HG03442 (cell line): ENCODE results near the gene CNDP1.
A peak's percentile ranks its signal among the peaks of the same experiment; 100 is the strongest.
"Not testable (repeated sequence)": the region's sequence is repeated elsewhere in the genome, so short reads cannot be mapped to it uniquely, and the experiment has no call there.

ENCODE experiments used
- ATAC-seq: cut with Tn5 transposase; IDR thresholded peaks from one replicate; pipeline ENCODE4 v1.9.1; 2021; ENCODE audit warnings: mild to moderate bottlenecking, moderate library complexity; ENCODE audit not compliant: unreplicated experiment

The CNDP1 gene

DNA sequence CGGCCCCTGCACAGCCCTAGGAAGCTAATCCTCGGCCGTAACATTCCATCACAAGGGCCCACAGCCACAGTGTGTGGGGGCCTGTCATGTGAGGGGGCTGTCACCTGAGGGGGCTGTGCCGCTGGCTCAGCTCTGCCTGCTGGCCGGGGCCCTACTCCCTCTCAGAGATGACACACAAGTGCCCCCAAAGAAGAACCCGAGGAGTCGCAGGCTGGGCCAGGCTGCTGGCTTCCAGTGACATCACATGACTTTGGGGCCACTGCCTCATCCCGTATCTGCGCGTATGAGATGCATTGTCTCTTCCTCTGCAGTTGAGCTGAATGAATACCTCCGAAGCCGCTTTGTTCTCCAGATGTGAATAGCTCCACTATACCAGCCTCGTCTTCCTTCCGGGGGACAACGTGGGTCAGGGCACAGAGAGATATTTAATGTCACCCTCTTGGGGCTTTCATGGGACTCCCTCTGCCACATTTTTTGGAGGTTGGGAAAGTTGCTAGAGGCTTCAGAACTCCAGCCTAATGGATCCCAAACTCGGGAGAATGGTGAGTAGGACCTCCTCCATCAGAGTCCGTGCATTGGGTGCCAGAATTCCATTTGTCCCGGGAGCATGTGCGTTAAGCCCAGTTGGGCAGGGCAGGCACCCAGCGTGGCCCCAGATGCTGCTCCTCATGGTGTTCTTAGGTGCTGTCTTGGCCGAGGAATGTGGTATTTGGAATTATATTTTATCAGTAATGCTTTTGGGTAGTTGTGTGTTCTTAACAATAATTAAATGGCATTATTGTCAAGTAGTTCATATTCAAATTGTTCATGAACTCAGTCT, at the start of gene CNDP1:
Gene CNDP1, plus strand, starts transcription at position 351 of the 820 bp plus-strand sequence. Its CDS starts 168 bp downstream, at position 519.
- no peak for ATAC-seq

GRCh38 chr18:74486119-74486849, 48.0 kb upstream of the CNDP1 start:
- ATAC-seq = no peak

GRCh38 chr18:74488354-74488753, 45.9 kb upstream of the CNDP1 start:
- ATAC-seq = no peak

- ATAC-seq = no peak
These were observed 45.4 kb upstream of the CNDP1 start for GRCh38 chr18:74488864-74489263.

DNA sequence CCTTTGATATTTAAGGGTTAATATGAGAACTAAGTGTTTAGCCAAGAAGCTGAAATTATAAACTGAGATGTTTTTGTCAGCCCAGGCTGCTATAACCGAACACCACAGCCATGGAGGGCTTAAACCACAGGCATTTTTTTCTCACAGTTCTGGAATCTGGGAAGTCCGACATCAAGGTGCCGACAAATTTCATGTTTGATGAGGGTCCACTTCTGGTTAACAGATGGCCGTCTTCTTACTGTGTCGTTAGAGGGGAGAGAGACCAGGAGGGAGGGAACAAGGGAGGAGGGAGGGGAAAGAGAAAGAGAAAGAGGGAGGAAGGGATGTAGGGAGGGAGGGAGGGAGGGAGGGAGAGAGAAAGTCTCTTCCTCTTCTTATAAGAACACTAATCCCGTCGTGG, 44.6 kb upstream of the CNDP1 start:
- ATAC-seq = no peak

DNA sequence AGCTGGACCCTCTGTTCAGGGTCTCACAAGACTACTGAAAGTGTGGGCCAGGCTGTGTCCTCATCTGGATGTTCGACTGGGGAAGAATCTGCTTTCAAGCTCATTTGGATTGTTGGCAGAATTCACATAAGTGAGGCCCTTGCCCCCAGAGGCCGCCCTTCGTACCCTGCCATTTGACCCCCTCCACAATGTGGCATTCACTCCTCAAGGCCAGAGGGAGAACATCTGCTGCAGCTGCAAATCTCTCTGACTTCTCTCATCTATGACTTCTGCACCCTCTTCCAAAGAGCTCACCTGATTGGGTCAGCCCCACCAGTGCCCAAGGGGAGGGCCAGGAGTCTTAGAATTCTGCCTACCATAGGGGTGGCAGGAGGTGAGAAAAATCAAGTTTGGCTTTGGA, 42.0 kb upstream of the CNDP1 start:
- no peak for ATAC-seq

- ATAC-seq = peak; percentile 19
These were observed 40.6 kb upstream of the CNDP1 start for GRCh38 chr18:74493689-74494088.

GRCh38 chr18:74494514-74494913, 39.8 kb upstream of the CNDP1 start:
- ATAC-seq = no peak

DNA sequence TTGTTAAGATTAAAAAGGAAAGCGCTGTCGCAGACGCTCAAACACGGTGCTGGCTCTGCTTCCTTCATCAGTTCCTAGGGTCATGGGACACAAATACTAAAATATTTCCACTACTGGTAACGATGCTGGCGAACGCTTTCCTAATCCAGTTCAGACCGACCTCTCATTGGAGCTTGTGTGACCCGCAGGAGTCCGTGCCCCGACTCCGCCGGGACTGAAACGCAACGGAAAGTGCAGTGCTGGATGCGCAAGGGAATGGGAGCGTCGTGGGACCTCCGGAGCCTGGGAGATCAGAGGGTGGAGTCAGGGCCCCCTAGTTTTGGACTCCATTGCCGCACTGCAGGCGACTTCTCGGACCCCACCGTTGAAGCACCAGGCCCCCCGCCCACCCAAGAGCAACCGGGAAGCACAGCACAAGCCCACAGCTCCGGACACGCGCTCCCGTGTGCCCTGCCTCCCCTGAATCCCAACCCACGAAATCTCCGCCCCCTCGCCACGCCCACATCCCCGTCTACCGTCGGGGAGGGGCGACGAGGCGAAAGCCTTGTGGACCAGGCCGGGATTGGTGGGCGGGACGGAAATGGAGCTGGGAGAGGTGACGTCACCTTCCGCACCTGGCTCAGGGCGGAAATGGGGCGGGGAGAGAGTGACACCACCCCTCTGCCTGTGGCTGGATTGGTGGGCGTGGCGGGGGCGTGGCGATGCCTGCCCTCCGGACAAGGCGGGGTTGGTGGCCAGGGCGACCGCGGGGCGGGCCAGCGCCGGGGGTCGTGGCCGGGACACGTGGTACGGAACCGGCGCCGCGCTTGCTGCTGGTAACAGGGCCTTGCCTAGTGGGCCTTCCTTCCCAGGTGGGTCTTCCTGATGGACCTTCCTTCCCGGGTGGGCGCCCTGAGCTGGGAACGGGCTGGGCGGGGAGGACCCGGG, 38.5 kb upstream of the CNDP1 start, which contains the start of gene CNDP2:
Gene CNDP2, plus strand, starts transcription at position 783 of the 927 bp plus-strand sequence. CDS start 3,611 bp downstream, outside the sequence.
- ATAC-seq = peak; percentile 69

DNA sequence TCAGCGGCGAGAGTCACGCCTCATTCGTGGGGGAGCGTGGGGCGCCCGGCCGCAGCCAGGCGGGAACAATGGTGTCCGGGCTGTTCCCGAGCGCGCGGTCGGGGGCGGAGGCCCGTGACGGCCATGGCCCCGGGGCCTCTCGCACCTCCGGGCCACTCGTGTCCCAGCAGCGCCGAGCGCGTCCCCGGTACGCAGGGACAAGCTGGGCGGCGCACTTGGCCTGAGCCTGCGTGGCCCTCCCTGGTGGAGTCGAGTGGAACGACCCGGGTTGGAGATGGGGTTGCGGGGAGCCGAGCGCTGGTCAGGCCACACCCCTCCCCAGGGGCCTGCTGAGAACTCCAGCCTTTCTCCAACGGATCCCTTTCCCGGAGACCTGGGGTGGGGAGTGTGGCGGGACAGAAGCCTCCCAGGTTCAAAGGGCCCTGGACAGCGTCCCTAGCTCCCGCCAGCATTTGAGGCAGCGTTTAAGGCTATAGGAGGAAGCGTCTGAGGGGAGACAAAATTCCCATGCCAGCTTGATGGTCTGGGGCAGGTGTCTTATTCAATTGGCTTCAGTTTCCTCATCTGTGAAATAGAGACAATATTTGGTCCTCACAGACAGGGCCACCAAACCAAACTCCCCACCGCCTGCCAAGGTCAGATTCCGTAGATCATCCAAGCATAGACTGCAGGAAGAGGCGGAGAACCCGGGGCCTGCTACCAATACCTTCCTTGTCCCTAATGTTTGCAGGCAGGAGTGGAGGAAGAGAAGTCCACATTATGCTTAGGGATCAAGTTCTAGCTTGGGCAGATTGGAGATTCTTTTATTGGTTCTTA, 37.6 kb upstream of the CNDP1 start:
- peak; percentile 19 for ATAC-seq

GRCh38 chr18:74497324-74497676, 37.0 kb upstream of the CNDP1 start:
- ATAC-seq = no peak

DNA sequence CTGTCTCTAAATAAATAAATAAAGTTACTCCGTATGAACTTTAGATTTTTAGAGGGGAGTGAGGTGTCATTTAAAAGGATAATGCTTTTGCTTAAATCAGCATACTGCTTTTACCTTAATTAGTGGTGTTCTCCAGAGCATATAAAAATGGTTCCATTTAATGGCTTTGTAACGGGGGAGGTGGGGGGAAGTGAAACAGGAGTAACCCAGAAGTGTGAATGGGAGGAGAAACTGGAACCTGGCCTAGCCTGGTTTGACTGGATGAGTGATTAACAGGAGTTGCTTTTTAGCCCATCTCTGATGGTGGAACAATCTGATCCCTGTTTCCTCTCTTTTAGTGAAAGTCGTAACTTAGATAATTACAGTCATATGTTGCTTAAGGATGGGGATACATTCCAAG, 36.5 kb upstream of the CNDP1 start:
- ATAC-seq = no peak

DNA sequence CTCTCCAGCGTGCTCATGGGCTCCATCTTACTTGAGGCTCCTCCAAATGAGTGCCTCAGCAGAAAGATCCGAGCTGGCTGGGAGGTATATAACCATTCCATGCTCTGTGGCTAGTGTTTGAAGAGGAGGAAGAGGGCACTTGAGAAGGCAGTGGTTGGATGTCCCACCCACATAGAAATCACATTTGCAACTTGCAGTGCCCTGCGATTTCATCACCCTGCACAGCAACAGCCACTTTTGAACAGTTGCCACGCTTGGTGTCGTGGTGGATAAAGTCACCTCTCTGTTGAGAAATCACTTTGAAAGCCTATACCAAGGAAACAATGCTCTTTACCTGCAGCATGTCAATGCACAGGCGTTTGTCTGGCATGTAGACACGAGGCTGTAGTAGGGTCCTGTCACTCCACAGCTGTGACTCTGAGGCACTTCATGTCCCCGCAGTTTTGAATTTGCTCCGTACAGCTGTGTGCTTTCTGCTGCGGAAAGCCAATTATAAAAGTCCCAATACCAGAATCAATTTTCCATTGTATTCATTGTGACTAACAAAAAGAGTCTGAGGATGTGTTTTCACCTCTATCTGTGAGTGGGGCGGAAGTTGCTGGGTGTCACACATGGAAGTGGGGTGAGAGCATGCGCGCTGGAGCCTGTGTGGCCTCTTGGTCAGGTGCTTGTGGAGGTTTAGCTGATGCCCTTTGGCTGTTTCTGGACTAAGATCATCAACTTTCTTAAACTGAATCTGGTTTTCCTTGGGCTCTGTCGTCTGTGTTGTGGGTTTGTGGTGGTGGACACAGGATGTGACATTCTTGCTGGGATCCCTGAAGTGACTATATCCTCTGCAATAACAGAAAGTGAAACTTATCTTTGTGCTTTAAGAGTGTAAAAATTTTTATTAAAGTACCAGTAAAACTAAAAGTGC, 35.3 kb upstream of the CNDP1 start:
- ATAC-seq = peak; percentile 37

- peak; percentile 28 for ATAC-seq
These were observed 34.7 kb upstream of the CNDP1 start for GRCh38 chr18:74499633-74500032.

GRCh38 chr18:74500372-74500771, 33.9 kb upstream of the CNDP1 start:
- ATAC-seq = no peak

DNA sequence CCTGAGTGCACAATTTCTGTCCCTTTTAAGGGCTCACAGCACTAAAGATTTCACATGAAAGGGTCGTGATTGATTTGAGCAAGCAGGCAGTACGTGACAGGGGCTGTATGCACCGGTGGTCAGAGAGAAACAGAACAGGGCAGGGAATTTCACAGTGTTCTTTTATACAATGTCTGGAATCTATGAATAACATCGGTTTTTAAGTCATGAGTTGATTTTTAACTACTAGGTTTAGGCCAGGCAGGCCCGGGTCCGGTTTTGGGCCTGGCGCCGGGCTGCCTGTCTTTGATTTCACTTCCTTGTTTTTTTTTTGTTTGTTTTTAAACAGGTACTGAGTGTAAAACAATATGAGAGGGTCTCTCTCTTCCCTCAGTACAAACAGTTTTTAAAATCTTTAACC, 33.5 kb upstream of the CNDP1 start:
- ATAC-seq = not testable (repeated sequence)

GRCh38 chr18:74501386-74501785, 32.9 kb upstream of the CNDP1 start:
- ATAC-seq = no peak

GRCh38 chr18:74503137-74503536, 31.2 kb upstream of the CNDP1 start:
- ATAC-seq = no peak

DNA sequence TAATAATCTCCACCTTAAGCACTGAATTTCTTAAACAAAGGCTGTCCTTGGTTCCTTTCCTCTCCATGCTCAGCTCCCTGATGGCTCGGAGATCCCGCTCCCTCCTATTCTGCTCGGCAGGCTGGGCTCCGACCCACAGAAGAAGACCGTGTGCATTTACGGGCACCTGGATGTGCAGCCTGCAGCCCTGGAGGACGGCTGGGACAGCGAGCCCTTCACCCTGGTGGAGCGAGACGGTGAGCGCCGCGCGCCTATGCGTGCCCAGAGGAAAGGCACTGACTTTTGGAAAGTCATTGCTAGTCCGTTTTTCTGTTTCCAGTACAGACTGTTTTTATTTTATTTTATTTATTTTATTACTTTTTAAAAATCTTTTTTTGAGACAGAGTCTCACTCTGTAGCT, 28.5 kb upstream of the CNDP1 start:
- ATAC-seq = no peak
